ENCODE data around the gene SIPA1L3.

GRCh38 chr19:38061294-38061693 is 154.3 kb downstream of the SIPA1L3 start:
- TF ChIP-seq, protein P1, sequence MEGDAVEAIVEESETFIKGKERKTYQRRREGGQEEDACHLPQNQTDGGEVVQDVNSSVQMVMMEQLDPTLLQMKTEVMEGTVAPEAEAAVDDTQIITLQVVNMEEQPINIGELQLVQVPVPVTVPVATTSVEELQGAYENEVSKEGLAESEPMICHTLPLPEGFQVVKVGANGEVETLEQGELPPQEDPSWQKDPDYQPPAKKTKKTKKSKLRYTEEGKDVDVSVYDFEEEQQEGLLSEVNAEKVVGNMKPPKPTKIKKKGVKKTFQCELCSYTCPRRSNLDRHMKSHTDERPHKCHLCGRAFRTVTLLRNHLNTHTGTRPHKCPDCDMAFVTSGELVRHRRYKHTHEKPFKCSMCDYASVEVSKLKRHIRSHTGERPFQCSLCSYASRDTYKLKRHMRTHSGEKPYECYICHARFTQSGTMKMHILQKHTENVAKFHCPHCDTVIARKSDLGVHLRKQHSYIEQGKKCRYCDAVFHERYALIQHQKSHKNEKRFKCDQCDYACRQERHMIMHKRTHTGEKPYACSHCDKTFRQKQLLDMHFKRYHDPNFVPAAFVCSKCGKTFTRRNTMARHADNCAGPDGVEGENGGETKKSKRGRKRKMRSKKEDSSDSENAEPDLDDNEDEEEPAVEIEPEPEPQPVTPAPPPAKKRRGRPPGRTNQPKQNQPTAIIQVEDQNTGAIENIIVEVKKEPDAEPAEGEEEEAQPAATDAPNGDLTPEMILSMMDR (conservative IDR thresholded peaks at IDR 0.05 in 1 of 2, IDR thresholded peaks at IDR 0.05 in 1 of 2; ENCODE audit: extremely low read depth in 1 of 2, insufficient read depth in 1 of 2, low read depth in 1 of 2, low read length in 2 of 2): no peak
- TF ChIP-seq EZH2 (IDR thresholded peaks at IDR 0.05; ENCODE audit: borderline replicate concordance, low read length): no peak

All from mammary epithelial cell (primary cell).